Right ventricle myocardium superior (tissue), 1 donor: ENCODE data around the gene PPM1L. TPM values are rescaled to one million over a fixed set of nuclear protein-coding genes. Genes with fewer than 3 reads are reported as not detected.
"Not testable (repeated sequence)": the region's sequence is repeated elsewhere in the genome, so short reads cannot be mapped to it uniquely, and the experiment has no call there.

Experiments
- ATAC-seq: fragments of 200-7000 bp; cut with Tn5 transposase; one replicate; pipeline ENCODE4 v1.9.1; 2020; ENCODE audit warnings: mild to moderate bottlenecking; ENCODE audit not compliant: poor library complexity
- DNase-seq: peaks from one replicate; pipeline ENCODE4 v3.0.0-alpha.2; 2020
- intact Hi-C: fragments of 100-400 bp; cut with DNase I; formaldehyde crosslinking; loops from one replicate; pipeline ENCODE4 v1.11.2; 2022
- total RNA-seq: library from RNA; stranded (reverse); fragmentation: NEBNext Ultra II Directional; extraction: Animal tissue kit (Norgen Biotek cat#: 25700); gene quantifications from one replicate; pipeline ENCODE4 v1.2.1, GENCODE V29; 2021
- donor health status: DM: no; HTN: yes; CAD: no; lungs with severe emphysema.

PPM1L gene
- total RNA-seq, 1 donor from 2014 or later: 62.3 TPM

GRCh38 chr3:160990446-160990845 is 234.4 kb downstream of the PPM1L start:
- DNase-seq (no peak), ATAC-seq (no peak)
- intact Hi-C loops: no loop called here

DNA sequence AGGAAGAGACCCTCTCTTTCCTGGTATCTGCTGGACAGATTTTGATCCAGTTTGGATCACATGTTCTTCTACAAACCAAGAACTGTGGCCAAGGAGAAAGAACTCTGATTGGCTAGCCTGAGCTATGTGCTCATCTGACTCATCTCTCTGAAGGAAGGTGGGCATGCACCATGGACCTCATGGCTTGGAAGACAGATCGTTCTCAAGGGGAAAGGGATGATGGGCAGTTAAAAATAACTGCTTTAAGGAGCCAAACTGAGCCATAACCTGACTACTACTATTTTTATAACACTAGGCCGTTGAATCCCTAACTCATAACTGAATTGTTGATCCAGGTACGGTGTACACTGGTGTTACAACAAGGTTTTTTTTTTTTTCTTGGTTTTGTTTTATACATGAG is 236.7 kb downstream of the PPM1L start:
- intact Hi-C loops: no loop called here
- no peak for ATAC-seq
- DNase-seq: no peak

- intact Hi-C loops: no loop called here
- no peak for DNase-seq
- ATAC-seq: no peak
Measured at GRCh38 chr3:160996811-160997210, 240.8 kb downstream of the PPM1L start.

- intact Hi-C loops: no loop called here
- ATAC-seq: no peak
- DNase-seq: no peak
Measured at GRCh38 chr3:160998581-160998980, 242.6 kb downstream of the PPM1L start.

GRCh38 chr3:160999274-160999673 is 243.2 kb downstream of the PPM1L start:
- intact Hi-C loops: no loop called here
- ATAC-seq: no peak
- no peak for DNase-seq

- no peak for ATAC-seq
- no peak for DNase-seq
- intact Hi-C loops: no loop called here
Measured at GRCh38 chr3:161008086-161008485, 252.1 kb downstream of the PPM1L start.

DNA sequence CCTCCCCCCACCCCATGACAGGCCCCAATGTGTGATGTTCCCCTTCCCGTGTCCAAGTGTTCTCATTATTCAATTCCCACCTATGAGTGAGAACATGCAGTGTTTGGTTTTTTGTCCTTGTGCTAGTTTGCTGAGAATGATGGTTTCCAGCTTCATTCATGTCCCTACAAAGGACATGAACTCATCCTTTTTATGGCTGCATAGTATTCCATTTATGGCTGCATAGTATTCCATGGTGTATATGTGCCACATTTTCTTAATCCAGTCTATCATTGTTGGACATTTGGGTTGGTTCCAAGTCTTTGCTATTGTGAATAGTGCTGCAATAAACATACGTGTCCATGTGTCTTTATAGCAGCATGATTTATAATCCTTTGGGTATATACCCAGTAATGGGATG is 254.1 kb downstream of the PPM1L start:
- intact Hi-C loops, DNase-seq, ATAC-seq: not testable (repeated sequence)

- DNase-seq (no peak), ATAC-seq (peak; percentile 63)
- intact Hi-C loops: no loop called here
Measured at GRCh38 chr3:161014843-161015749, 259.1 kb downstream of the PPM1L start.

DNA sequence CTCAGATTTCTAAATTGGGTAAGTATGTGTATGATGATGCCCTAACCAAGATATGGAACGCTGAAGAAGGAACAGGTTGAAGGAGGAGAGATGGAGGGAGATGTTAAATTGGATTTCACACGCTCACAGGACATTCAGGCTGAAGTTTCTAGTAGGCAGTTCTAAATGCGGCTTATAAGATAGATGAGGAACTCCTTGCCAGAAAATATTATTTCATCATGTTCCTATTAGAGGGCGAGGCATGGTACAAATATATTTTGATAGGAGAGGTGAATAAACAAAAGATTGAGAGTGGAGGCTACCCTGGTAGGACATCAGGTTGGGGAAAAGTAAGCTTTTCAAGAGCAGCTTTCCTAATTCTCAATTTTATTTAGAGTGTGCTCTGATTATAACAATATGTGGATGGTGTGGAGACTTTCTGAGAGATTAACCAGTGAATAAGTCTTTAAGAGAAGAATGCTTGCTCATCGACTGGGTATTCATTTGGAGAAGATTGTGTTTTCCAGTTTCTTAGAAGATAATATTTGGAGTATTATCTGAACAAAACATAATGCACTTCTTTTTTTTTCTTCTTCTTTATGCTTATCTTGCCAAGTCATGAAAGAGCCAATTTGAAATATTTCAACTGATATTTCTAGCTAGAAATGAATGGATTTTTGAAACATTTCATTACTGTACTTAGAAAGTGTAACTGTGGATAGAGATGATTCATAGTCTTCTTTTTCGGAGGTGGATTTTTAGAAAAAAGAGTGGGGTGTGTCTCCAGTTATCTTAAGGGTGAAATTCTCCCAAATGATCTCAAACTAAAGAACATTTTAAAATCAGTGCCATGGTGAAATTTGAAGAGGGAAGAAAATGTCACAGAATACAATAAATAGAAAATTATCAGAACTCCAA is 260.6 kb downstream of the PPM1L start:
- intact Hi-C loops: no loop called here
- DNase-seq (no peak), ATAC-seq (peak; percentile 88)

DNA sequence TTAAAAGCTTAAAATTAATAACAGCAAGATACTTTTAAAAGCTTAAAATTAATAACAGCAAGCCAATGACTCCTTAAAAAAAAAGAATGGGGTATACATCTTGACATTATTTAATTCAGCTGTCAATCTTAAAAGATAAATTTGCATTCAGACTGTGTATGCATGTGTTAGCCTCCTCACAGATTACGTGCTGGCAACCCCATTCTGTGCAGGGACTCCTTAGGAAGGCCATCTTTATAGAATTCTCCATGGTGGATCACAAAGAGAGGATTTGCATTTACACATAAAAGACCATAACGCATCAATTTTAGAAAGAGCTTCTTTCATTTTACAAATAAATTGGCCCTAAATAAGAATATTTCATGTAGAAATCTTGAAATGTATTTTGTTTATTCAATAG is 261.9 kb downstream of the PPM1L start:
- intact Hi-C loops: no loop called here
- ATAC-seq (no peak), DNase-seq (no peak)

DNA sequence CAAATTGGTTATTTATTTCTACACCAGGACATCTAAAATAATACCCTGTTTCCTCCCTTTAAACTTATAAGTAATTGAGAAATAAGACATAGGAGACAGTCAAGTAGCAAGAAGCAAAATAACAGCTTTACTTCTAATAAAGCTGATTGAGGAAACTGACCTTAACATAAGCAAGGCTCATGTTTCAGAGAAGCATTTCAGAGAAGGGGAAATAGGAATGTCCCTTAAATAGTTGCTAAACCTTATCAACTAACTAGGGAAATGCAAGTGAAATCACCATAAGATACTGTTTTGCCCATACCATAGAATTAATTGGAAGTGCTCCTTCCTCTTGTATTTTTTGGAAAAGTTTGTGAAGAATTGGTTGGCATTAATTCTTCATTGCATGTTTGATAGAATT is 264.2 kb downstream of the PPM1L start:
- DNase-seq (no peak), ATAC-seq (no peak)
- intact Hi-C loops: no loop called here

DNA sequence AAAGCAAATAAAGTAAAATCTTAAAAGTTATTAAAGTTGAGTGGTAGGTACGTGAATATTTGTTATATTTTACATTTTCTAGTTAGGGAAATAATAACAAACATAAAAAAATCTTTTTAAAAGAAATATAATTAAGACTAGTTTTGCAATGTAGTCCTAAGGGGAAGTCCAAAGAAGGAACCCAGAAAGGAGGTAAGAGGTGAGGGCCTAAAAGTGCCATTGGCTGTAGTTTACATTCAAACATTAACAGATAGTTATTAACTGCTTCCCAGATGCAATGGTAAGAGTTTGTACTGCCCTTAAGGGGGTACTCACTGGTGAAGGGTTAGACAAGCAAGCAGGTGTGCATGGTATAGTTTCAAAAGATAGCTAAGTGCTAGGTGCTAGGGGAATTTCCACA is 269.9 kb downstream of the PPM1L start:
- no peak for DNase-seq
- intact Hi-C loops: no loop called here

DNA sequence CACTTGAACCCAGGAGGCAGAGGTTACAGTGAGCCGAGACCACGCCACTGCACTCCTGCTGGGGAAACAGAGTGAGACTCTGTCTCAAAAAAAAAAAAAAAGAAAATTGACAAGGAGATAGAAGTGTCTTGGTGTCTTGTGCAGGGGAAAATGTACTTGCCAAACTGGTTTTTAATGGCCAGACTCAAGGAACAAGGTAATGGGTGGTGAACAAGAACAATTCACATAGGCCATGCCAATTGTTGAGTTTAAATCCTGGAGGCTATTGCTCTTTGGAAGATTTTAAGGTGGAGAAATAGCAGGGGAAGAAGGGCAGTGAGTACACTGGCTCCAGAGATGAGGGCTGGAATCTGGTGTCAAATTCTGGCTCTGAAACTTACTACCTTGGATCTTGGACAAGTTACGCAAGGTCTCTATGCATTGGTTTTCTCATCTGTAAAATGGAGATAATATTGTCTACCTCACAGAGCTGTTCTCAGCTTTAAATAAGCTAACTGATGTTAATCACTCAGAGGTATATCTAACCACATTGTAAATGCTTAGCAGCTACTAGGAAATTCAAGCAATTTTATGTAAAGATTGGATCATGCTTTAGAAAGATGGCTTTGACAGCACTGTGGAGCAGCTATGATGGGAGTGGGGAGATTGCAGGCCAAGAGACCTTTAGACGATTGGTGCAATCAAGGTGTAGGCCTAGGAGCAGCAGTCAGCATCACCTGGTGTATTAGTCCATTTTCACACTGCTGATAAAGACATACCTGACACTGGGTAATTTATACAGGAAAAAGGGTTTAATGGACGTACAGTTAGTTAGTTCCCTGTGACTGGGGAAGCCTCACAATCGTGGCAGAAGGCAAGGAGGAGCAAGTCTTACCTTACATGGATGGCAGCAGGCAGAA is 270.8 kb downstream of the PPM1L start:
- DNase-seq: no peak
- intact Hi-C loops: no loop called here
- no peak for ATAC-seq

More for the DNA sequence above, 269.9 kb downstream of the PPM1L start:
- ATAC-seq: no peak

DNA sequence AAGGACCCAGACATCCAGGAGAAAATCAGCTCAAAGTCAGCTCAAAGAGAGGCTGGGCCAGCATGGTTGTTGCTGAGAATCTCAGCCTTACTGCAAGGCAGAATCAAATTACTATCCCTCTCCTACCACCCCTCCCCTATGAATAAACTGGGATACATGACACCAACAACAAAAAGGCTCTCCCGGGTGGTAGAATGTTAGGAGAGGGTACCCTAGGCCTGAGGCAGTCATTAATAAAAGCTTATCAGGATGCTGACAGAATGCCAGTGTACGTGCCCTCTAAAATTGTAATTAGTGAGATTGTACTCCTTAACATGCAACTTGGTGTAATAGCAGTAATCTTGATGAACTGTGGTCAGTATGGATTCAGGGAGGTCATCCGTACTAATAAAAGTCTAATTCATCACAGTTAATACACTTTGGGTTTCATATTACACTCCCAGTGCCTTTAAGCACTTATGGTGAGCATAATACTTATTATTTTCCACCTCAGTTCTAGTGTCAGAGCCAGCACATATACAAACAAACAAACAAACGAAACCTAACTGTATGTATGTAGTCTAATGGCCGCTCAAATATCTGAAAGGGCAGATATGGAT is 272.6 kb downstream of the PPM1L start:
- intact Hi-C loops: no loop called here
- ATAC-seq (no peak), DNase-seq (no peak)

GRCh38 chr3:161031134-161031533 is 275.1 kb downstream of the PPM1L start:
- DNase-seq: no peak
- intact Hi-C loops: no loop called here
- ATAC-seq: no peak

GRCh38 chr3:161034913-161035550 is 279.0 kb downstream of the PPM1L start:
- DNase-seq, ATAC-seq: not testable (repeated sequence)

DNA sequence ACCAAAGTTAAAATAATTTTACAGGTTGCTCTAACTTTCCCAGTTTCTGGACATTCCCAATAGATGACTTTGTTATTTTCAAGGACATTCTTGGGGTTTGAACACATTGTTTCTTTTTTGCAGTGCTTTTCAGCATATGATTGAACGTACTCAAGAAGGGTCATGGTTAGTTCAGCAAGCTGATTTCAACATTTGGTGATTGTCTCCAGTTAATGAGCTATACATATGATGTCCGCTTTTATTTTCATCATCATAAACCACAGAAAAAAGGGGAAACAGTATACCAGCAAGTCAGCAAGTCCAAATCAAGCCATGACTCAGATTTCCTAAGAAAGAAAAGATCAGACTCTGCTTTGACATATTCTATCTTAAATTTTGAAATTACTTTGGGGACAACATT is 279.7 kb downstream of the PPM1L start:
- ATAC-seq (peak; percentile 34), DNase-seq (no peak)
- intact Hi-C loops: no loop called here

More at GRCh38 chr3:161034913-161035550, 279.0 kb downstream of the PPM1L start:
- intact Hi-C loops: not testable (repeated sequence)

DNA sequence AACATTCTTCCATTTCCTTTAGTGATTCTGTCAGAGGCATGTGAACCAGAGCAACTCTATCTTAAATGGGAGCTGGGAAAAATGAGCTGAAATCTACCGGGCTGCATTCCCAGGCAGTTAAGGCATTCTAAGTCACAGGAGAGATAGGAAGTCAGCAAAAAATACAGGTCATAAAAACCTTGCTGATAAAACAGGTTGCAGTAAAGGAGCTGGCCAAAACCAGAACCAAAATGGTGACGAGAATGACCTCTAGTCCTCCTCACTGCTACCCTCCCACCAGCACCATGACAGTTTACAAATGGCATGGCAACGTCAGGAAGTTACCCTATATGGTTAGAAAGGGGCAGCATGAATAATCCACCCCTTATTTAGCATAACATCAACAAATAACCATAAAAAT is 282.7 kb downstream of the PPM1L start:
- DNase-seq (no peak), ATAC-seq (no peak)
- intact Hi-C loops: no loop called here
